ENCODE measurements around the gene ATAD2B.

The ATAD2B gene

GRCh38 chr2:23915327-23915726 lies 11.6 kb downstream of the ATAD2B start:
- FAIRE-seq, result no peak
- DNase-seq (ENCODE audit: insufficient read length, low spot score), result no peak

DNA sequence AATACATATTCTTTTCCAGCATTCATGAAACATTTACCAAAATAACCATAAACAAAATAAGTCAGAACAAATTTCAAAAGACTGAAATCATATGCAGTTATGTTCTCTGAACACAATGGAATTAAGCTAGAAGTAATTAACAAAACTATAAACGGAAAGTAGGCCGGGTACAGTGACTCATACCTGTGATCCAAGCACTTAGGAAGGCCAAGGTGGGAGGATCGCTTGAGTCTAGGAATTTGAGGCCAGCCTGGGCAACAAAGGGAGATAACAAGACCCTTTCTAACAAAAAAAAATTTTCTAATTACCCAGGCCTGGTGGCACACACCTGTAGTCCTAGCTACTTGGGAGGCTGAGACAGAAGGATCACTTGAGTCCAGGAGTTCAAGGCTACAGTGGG lies 14.9 kb downstream of the ATAD2B start:
- no peak for FAIRE-seq
- no peak for DNase-seq (ENCODE audit: insufficient read length, low spot score)

GRCh38 chr2:23905155-23905554 lies 21.8 kb downstream of the ATAD2B start:
- FAIRE-seq, result no peak
- no peak for DNase-seq (ENCODE audit: insufficient read length, low spot score)

GRCh38 chr2:23904692-23905091 lies 22.2 kb downstream of the ATAD2B start:
- FAIRE-seq (no peak), DNase-seq (ENCODE audit: insufficient read length, low spot score) (no peak)

DNA sequence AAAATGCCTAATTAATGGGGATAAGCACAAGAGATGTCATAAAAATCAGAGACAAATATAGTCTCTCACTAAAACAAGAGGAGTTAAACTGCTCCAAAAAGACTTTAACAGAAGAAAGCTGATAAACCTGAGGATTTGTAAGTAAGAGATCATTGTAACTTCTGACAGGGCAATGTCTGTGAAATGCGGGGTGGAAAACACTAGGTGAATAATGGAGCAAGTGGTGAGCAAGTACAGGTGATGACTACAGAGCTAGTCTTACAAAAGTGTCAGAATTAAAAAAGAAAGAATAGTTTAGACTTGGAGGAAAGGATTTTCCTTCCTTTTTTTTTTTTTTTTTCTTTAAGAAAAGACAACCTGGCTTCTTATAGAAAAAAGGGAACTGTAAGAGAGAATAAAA lies 22.7 kb downstream of the ATAD2B start:
- DNase-seq (ENCODE audit: insufficient read length, low spot score), result no peak
- no peak for FAIRE-seq

GRCh38 chr2:23903034-23903433 lies 23.9 kb downstream of the ATAD2B start:
- DNase-seq (ENCODE audit: insufficient read length, low spot score) (no peak), FAIRE-seq (no peak)

DNA sequence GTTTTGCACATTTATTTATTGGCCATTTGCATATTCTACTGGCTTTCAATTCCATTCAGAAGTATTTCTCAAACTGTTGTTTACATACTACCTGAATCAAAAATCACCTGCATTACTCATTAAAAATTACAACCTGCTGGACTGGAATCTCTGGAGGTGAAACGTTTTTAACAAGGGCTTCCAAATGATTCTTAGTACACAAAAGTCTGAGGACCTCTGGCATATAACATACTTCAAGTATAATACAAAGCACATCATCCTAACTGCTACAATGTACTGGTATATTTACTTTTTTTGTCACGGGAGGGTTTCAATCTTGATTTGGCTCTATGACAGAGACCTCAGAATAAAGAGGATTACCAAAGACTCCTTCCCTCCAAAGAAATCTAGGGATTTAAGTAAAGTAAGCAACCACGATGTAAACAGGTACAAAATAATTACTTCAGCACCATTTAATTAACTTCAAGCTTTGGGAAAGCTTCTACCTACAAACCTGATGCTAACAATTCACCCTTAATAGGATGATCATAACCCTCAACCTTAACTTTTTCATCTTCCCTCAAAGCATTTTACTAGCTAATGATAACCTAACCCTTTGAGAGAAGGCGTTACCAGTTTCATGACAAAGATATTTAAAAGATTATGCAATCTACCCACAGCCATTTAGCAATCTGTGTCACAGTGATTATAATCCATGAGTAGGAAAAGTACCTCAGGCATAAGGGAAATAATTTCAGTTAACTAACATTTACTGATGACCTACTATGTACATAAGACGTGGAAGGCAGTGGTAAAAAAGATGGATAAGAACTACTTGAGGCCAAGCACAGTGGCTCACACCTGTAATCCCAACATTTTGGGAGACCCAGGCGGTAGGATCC lies 24.7 kb downstream of the ATAD2B start:
- FAIRE-seq (peak; percentile 8), DNase-seq (ENCODE audit: insufficient read length, low spot score) (no peak)

GRCh38 chr2:23900541-23901322 lies 26.2 kb downstream of the ATAD2B start:
- no peak for DNase-seq (ENCODE audit: insufficient read length, low spot score)
- FAIRE-seq, result no peak

DNA sequence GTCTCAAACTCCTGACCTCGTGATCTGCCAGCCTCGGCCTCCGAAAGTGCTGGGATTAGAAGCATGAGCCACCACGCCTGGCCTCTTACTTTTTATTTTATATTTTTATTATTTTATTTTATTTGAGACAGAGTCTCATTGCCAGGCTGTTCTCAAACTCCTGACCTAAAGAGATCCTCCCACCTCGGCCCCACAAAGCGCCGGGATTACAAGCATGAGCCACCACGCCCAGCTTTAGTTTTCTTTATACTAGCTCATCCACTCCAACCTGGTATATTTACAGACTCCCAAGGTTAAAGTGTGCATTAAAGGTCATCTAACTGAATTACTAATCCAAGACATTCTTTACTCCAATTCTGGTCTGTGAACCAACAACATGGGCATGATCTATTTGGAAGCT lies 26.8 kb downstream of the ATAD2B start:
- no peak for DNase-seq (ENCODE audit: insufficient read length, low spot score)
- FAIRE-seq, result no peak

DNA sequence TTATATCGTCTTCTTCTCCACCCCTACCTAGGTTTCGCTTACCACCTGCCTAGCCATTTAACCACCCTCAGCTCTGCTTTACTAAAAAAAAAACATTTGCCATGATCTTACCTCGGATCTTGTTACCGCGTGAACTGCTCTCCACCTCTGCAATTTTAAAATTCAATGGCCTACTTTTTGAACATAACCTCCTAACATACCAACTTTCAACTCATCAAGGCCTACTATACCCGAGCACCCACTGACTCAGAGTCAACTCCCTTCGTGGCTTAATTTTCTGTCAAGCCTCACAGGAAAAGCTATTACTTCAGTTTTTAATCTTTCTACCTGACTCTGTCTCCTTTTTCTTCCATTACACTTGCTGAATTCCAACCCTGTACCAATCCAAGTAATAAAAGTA lies 55.7 kb downstream of the ATAD2B start:
- DNase-seq (ENCODE audit: insufficient read length, low spot score) (no peak), FAIRE-seq (no peak)

- DNase-seq (ENCODE audit: insufficient read length, low spot score) (no peak), FAIRE-seq (no peak)
Observed at GRCh38 chr2:23867449-23867848, 59.5 kb downstream of the ATAD2B start.

DNA sequence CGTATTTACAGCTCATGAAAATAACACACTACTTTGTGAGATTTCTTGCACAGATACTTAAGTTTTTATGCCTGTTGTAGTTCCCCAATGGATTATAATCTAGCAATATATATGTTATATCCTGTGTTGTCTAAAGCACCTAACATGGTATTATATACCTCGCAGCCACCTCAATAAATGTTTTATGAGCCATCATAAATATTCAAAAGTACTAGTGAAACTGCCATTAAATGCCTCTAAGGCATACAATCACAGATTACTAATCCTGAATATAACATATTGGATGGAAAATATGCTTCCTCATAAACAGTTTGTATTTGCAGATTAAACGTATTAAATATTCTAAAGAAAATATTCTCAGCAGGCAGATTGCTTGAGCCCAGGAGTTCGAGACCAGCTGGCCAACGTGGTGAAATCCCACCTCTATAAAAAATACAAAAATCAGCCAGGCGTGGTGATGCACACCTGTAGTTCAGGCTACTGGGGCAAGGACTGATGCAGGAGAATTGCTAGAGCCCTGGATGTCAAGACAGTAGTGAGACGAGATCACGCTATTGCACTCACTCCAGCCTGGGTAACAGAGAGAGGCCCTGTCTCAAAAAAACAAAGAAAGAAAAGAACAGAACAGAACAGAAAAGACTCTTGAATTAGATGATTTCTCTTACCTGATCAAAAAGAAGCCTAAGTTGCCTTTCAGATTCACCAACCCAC lies 64.1 kb downstream of the ATAD2B start:
- DNase-seq (ENCODE audit: insufficient read length, low spot score) (no peak), FAIRE-seq (peak; percentile 66)

GRCh38 chr2:23861952-23862351 lies 65.0 kb downstream of the ATAD2B start:
- DNase-seq (ENCODE audit: insufficient read length, low spot score) (no peak), FAIRE-seq (peak; percentile 72)

DNA sequence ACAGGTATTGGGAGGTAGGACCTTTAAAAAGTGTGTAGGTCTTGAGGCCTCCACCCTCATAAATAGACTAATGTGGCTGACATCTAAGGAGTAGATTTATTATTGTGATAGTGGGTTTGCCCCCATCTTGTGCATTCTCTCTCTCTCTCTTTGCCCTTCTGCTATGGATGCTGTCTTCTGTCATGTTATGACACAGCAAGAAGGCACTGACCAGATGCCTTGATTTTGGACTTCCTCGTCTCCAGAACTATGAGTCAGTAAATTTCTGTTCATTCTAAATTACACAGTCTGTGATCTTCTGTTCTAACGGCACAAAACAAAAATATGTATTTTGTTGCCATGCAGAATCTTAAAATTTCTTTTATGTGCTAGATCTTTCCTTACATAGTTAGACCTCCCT lies 66.9 kb downstream of the ATAD2B start:
- DNase-seq (ENCODE audit: insufficient read length, low spot score), result no peak

DNA sequence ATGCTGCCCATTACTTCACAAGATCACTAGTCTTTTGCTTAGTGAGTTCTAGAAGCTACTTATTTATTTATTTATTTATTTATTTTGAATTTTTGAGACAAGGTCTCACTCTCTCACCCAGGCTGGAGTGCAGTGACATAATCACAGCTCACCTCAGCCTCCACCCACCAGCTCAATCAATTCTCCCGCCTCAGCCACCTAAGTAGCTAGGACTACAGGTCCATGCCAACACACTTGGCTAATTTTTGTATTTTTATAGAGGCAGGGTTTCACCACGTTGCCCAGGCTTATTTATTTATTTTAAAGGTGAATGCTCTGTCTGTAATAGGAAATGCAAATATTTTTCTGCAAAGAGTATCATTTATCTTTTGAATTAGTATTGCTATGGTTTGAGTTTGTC lies 67.7 kb downstream of the ATAD2B start:
- no peak for DNase-seq (ENCODE audit: insufficient read length, low spot score)
- no peak for FAIRE-seq

More for the DNA sequence above, 66.9 kb downstream of the ATAD2B start:
- no peak for FAIRE-seq

- DNase-seq (ENCODE audit: insufficient read length, low spot score) (no peak), FAIRE-seq (peak; percentile 92)
Observed at GRCh38 chr2:23850564-23851256, 76.2 kb downstream of the ATAD2B start.

- no peak for FAIRE-seq
Observed at GRCh38 chr2:23844905-23845304, 82.0 kb downstream of the ATAD2B start.

DNA sequence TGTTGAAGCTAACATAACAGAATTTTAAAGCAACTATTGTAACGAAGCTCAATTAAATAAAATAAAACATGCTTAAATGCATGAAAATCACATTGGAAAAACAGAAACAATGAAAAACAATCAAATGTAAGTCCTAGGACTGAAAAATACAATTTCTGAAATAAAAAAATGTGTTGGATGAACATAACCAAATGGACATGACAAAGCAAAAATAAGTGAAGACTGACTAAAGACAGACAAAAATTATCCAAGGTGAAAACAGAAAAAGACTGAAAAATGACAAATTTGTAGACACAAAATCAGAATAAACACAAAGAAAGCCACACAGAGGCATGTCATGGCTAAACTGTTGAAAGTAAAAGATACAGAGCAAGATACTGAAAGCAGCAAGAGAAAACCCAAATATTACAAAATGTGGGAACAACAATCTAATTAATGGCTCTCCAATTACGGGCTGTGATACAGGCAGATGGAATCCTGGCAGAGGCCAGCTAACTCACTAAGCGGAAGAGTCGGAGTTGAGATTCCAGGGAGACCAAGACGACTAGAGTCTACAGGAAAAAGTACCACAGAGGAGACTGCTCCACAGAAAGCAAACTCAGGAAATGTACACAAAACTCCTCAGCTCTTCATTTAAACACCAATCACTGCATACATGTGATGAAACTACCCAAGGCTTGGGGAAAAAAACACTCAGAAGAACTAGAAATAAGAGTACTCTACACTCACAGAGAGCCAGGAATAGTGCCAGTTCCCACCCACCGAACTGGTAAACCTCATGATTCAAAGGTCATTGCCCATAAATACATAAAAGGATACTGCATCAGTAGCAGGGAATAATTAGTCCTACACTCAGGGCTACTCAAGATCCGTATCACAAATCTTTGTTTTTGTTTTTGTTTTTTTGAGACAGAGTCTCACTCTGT lies 83.6 kb downstream of the ATAD2B start:
- DNase-seq (ENCODE audit: insufficient read length, low spot score) (no peak), FAIRE-seq (peak; percentile 18)

More at GRCh38 chr2:23844905-23845304, 82.0 kb downstream of the ATAD2B start:
- no peak for DNase-seq (ENCODE audit: insufficient read length, low spot score)

- FAIRE-seq (no peak), DNase-seq (ENCODE audit: insufficient read length, low spot score) (no peak)
Observed at GRCh38 chr2:23839919-23840578, 86.9 kb downstream of the ATAD2B start.

All from GM19239 (cell line).